Measurements from ENCODE around the gene SAP30.

GRCh38 chr4:173413036-173413435 lies 42.3 kb downstream of the SAP30 start:
- TF ChIP-seq CTCF (IDR thresholded peaks at IDR 0.05) (no peak), POLR2A (IDR thresholded peaks at IDR 0.05) (no peak)

Data from uterus (tissue), 2 donors.